CD4-positive, alpha-beta T cell treated with Interleukin-4 for 1 hour (primary cell): ENCODE data around the gene EML2.
A peak's percentile ranks its signal among the peaks of the same experiment; 100 is the strongest.
"Not testable (repeated sequence)": the region's sequence is repeated elsewhere in the genome, so short reads cannot be mapped to it uniquely, and the experiment has no call there.

Experiments used
- DNase-seq, 2 donors: peaks; one replicate each; pipeline ENCODE4 v3.0.0-alpha.2; 2020 to 2022

The EML2 gene

GRCh38 chr19:45638930-45639729 lies at the start of gene EML2:
Gene EML2 (minus strand): TSS chr19:45639397. CDS start chr19:45639376, 21 bp downstream.
- peak; percentile 35 to 50 for DNase-seq

GRCh38 chr19:45687599-45687998 lies 48.4 kb upstream of the EML2 start:
- no peak for DNase-seq

GRCh38 chr19:45685045-45685444 lies 45.8 kb upstream of the EML2 start:
- not testable (repeated sequence) for DNase-seq

- no peak for DNase-seq
Observed at GRCh38 chr19:45682908-45683307, 43.7 kb upstream of the EML2 start.

DNA sequence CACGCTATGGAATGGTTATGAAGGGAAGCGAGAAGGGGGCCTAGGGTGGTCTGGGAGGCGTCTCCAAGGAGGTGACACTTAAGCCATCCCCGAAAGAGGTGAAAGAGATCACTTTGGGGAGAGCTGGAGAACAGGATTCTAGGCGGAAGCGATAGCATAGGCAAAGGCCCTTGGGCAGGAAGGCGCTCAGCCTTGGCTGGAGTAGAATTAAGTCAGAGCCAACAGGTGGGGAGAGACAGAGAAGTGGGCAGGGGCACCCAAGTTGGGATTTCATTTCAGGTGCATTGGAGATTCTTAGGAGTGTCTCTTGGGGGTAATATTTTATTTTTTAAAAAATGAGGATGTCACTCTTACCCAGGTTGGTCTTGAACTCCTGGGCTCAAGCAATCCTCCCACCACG lies 42.9 kb upstream of the EML2 start:
- no peak for DNase-seq

- peak; percentile 89 to 90 for DNase-seq
Observed at GRCh38 chr19:45681391-45682015, 42.3 kb upstream of the EML2 start.

DNA sequence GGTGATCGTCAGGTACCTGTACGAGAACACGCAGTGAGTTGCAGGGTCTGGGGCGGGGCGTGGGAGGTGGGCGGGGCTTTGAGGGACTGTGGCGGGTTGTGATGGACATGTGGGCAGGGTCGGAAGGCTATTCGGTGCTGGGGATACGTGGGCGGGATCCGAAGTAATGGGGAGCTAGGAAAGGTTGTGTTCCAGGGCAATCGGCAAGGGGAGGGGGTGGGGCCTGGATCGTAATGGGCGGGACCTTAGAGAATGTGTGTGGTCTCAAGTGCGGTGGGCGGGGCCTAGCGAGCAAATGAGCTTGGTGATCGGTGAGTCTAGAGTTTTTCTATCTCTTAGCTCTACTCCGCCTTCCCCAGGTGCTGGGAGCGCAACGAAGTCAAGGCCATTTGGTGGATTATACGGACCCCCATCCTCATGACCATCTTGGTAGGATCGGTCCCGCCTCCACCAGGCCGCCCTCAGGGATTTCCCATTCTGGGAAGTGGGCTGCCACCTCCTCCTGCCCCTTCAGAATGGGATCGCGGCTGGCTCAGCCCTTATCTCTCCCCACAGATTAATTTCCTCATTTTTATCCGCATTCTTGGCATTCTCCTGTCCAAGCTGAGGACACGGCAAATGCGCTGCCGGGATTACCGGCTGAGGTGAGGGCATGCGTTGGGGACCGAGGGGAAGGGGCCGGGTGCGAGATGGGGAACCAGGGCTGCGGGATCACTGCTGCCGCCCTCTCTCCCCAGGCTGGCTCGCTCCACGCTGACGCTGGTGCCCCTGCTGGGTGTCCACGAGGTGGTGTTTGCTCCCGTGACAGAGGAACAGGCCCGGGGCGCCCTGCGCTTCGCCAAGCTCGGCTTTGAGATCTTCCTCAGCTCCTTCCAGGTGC lies 38.4 kb upstream of the EML2 start:
- DNase-seq: peak; percentile 87

DNA sequence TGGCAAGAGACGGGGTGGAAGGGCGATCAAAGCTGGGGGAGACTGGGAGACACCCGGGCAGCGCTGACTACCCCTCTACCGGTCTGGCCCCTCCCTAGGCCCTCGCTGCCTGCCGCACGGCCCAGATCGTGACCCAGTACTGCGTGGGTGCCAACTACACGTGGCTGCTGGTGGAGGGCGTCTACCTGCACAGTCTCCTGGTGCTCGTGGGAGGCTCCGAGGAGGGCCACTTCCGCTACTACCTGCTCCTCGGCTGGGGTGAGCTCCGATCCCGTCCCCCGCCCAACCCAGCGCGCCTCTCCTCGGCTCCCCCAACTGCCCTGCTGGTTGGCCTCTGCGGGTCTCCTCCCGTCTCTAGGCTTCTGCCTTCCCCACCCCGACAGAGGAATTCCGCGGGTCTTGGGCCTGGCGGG lies 37.7 kb upstream of the EML2 start:
- DNase-seq: peak; percentile 35 to 54

DNA sequence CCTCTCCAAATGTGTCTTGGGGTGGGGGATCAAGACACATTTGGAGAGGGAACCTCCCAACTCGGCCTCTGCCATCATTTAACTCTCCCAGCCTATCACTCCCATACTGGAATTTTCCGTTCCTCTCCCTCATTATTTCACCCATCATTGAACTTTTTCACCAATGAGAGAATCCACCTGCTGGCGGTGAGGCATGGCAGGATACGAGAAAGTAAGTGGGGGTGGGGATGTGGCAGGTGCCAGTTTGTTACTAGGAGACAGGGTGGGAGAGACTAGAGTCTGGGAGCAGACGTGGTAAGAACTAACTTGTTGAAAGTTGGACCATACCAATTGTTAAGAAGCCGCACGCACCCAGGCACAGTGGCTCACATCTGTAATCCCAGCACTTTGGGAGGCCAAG lies 35.7 kb upstream of the EML2 start:
- DNase-seq: no peak

- DNase-seq: peak; percentile 57 to 63
Observed at GRCh38 chr19:45670670-45671453, 31.7 kb upstream of the EML2 start.

DNA sequence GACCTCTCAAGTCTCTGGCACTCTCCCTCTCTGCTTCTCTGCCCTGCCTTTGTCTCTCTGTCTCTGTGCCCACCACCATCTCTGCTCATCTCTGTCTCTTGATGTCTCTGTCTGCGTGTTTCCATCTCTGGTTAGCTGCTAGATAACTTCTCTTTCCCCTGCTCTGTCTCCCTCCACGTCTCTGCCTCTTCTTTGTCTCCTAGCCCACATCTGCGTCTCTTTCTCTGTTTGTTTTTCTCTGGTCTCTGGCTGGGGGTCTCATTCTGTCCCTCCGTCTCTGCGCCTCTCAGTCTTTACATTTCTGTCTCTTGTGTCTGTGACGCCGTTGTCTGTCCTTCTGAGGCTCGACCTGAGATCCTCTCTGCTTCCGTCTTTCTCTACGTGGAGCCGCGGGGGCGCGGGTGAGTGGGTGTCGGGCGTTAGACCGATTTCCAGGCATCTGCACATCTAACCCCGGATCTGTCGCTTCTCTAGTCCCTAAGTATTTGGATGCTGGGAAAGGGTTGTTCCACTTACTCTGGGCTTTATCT lies 29.2 kb upstream of the EML2 start:
- peak in 1 of 2 donors; percentile 27 for DNase-seq

GRCh38 chr19:45667620-45668341 lies 28.6 kb upstream of the EML2 start, which contains the start of gene GIPR:
Gene GIPR (plus strand): TSS chr19:45668221. CDS start chr19:45669521, 1,300 bp downstream.
- peak; percentile 52 to 56 for DNase-seq

- DNase-seq: no peak
Observed at GRCh38 chr19:45664575-45664974, 25.4 kb upstream of the EML2 start.

DNA sequence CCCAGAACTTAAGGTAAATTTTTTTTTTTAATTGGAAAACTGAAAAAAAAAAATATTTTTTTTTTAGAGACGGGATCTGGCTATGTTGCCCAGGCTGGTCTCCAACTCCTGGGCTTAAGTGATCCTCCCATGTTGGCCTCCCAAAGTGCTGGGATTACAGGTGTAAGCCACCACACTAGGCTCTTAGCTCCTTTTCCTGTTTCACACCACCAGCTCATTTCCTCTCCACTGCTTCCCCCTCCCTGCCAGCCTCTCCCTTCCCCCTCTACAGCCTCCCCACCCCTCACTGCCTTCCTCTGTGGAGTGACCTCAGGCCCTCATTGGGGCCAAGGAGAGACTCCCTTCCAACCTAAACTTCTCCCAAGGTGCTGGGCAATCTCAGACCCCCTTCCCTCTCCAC lies 24.6 kb upstream of the EML2 start:
- no peak for DNase-seq

DNA sequence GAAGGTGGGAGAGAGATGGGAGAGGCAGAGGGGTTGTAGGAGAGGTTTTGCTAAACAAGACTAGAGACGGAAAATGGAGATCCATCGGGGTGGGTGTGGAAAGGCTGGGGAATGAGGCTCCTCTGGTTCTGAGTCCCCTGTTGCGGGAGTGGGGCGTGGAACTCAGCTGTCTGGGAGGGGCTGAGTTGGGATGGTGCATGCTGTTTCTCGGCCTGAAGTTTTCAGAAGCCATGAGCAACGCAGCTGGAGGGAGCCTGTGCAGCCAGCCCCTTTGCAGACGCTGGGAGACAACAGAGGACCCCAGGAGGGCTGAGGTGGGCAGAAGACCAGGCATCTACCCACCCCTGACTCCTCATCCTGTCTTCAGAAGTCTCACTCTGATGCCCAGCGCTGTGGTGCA lies 21.4 kb upstream of the EML2 start:
- no peak for DNase-seq

- no peak for DNase-seq
Observed at GRCh38 chr19:45659096-45659729, 20.0 kb upstream of the EML2 start.

- DNase-seq: no peak
Observed at GRCh38 chr19:45657520-45658167, 18.4 kb upstream of the EML2 start.

DNA sequence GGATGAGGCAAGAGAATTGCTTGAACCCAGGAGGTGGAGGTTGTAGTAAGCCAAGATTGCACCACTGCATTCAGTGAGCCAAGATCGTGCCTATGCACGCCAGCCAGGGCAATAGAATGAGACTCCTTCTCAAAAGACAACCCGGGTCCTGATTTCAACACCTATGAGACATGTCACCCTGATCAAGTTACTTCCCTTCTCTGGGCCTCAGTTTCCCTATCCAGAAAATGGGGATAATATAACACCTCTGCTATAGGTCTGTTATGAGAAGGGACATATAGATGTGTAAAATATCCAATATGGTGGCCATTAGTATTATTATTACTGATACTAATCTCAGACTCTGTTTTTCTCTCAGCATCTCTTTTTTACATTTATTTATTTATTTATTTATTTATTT lies 15.9 kb upstream of the EML2 start:
- no peak for DNase-seq

- no peak for DNase-seq
Observed at GRCh38 chr19:45653634-45654033, 14.4 kb upstream of the EML2 start.

DNA sequence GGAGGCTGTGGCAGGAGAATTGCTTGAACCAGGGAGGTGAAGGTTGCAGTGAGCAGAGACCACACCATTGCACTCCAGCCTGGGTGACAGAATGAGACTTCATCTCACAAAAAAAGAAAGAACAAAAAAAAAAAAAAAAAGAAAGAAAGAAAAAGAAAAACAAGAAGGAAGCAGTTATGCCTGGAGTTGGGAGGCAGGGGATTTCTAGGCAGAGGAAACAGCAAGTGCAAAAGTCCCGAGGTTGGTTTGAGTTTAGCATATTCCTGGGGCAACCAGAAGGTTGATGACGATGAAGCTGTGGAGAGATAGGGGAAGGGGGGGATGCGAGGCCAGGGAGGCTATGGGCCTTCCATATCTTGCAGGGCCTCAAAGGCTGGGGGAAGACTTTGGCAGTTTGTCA lies 11.5 kb upstream of the EML2 start:
- DNase-seq: no peak

GRCh38 chr19:45646345-45646698 lies 7.1 kb upstream of the EML2 start:
- DNase-seq: no peak
